IPS-NIHi7 (cell line): ENCODE data around the gene TMEM63C.

Experiments used
- DNase-seq: peaks from one replicate; pipeline ENCODE4 v3.0.0; 2012; ENCODE audit warnings: mixed read lengths; ENCODE audit errors: extremely low spot score

The TMEM63C gene

GRCh38 chr14:77195766-77196165 lies 14.2 kb downstream of the TMEM63C start:
- no peak for DNase-seq

GRCh38 chr14:77197988-77198387 lies 16.4 kb downstream of the TMEM63C start:
- DNase-seq: no peak

- no peak for DNase-seq
Observed at GRCh38 chr14:77198561-77198960, 17.0 kb downstream of the TMEM63C start.

GRCh38 chr14:77199590-77199989 lies 18.0 kb downstream of the TMEM63C start:
- DNase-seq: no peak

- DNase-seq: no peak
Observed at GRCh38 chr14:77200406-77200985, 18.9 kb downstream of the TMEM63C start.

- no peak for DNase-seq
Observed at GRCh38 chr14:77201696-77202095, 20.1 kb downstream of the TMEM63C start.

- no peak for DNase-seq
Observed at GRCh38 chr14:77203611-77204458, 22.2 kb downstream of the TMEM63C start.

GRCh38 chr14:77204459-77204771 lies 22.8 kb downstream of the TMEM63C start:
- DNase-seq: no peak

- DNase-seq: no peak
Observed at GRCh38 chr14:77204907-77205306, 23.3 kb downstream of the TMEM63C start.

GRCh38 chr14:77205566-77205965 lies 24.0 kb downstream of the TMEM63C start:
- no peak for DNase-seq

GRCh38 chr14:77206261-77206824 lies 24.7 kb downstream of the TMEM63C start:
- DNase-seq: no peak

- no peak for DNase-seq
Observed at GRCh38 chr14:77206877-77207389, 25.3 kb downstream of the TMEM63C start.

GRCh38 chr14:77208291-77208978 lies 26.8 kb downstream of the TMEM63C start:
- DNase-seq: peak; percentile 92

- DNase-seq: no peak
Observed at GRCh38 chr14:77208979-77209318, 27.4 kb downstream of the TMEM63C start.

GRCh38 chr14:77212097-77212870 lies 30.7 kb downstream of the TMEM63C start:
- no peak for DNase-seq

- DNase-seq: peak; percentile 90
Observed at GRCh38 chr14:77212943-77213678, 31.5 kb downstream of the TMEM63C start.

GRCh38 chr14:77213679-77214016 lies 32.0 kb downstream of the TMEM63C start:
- no peak for DNase-seq

GRCh38 chr14:77214216-77214615 lies 32.6 kb downstream of the TMEM63C start:
- DNase-seq: no peak

- DNase-seq: no peak
Observed at GRCh38 chr14:77217551-77217950, 36.0 kb downstream of the TMEM63C start.

GRCh38 chr14:77219591-77219990 lies 38.0 kb downstream of the TMEM63C start:
- DNase-seq: no peak
